GM23338 (cell line): ENCODE data around the gene SCG5.

Experiments
- CREB1 ChIP-seq: fragments of 250-450 bp; sonication (Bioruptor Pico); IDR thresholded peaks from 2 replicates; pipeline ENCODE4 v1.5.0; 2020; ENCODE audit warnings: low read depth, mild to moderate bottlenecking, moderate library complexity
- CTCF ChIP-seq, 2 experiments: fragments of 200-600 bp in 1 of 2; sonication (generic) in 1 of 2; conservative IDR thresholded peaks; 2 replicates each; pipeline versions ENCODE4 v1.5.1 to v1.6.1; 2016 to 2017; ENCODE audit warnings: antibody characterized with exemption in 2 of 2, low read depth in 2 of 2, mild to moderate bottlenecking in 2 of 2, moderate library complexity in 1 of 2
- EZH2 ChIP-seq: fragments of 200-600 bp; sonication (generic); IDR thresholded peaks from one replicate; pipeline ENCODE4 v1.8.0; 2017; ENCODE audit warnings: antibody characterized with exemption, mild to moderate bottlenecking, low read depth; ENCODE audit not compliant: unreplicated experiment
- EZH2phosphoT487 ChIP-seq: fragments of 200-600 bp; sonication (generic); IDR thresholded peaks from one replicate; pipeline ENCODE4 v1.8.1; 2018; ENCODE audit warnings: antibody characterized with exemption; ENCODE audit not compliant: unreplicated experiment
- POLR2AphosphoS5 ChIP-seq: IDR thresholded peaks from 2 replicates; pipeline ENCODE4 v1.6.1; 2016; ENCODE audit warnings: antibody characterized with exemption, low read depth
- REST ChIP-seq: IDR thresholded peaks from one replicate; pipeline ENCODE4 v1.6.1; 2018; ENCODE audit warnings: antibody characterized with exemption; ENCODE audit not compliant: unreplicated experiment
- TF ChIP-seq, protein P1 (sequence below): fragments of 250-450 bp; sonication (Bioruptor Pico); IDR thresholded peaks from 2 replicates; pipeline ENCODE4 v1.5.0; 2020; ENCODE audit warnings: mild to moderate bottlenecking, moderate library complexity

- no peak for TF ChIP-seq CTCF (conservative IDR thresholded peaks at IDR 0.05; ENCODE audit: low read depth in 2 of 2)
- no peak for TF ChIP-seq EZH2
- TF ChIP-seq CREB1 (CRISPR knock-in tag) = no peak
- no peak for TF ChIP-seq POLR2AphosphoS5
- TF ChIP-seq EZH2phosphoT487 = no peak
- TF ChIP-seq, protein P1, sequence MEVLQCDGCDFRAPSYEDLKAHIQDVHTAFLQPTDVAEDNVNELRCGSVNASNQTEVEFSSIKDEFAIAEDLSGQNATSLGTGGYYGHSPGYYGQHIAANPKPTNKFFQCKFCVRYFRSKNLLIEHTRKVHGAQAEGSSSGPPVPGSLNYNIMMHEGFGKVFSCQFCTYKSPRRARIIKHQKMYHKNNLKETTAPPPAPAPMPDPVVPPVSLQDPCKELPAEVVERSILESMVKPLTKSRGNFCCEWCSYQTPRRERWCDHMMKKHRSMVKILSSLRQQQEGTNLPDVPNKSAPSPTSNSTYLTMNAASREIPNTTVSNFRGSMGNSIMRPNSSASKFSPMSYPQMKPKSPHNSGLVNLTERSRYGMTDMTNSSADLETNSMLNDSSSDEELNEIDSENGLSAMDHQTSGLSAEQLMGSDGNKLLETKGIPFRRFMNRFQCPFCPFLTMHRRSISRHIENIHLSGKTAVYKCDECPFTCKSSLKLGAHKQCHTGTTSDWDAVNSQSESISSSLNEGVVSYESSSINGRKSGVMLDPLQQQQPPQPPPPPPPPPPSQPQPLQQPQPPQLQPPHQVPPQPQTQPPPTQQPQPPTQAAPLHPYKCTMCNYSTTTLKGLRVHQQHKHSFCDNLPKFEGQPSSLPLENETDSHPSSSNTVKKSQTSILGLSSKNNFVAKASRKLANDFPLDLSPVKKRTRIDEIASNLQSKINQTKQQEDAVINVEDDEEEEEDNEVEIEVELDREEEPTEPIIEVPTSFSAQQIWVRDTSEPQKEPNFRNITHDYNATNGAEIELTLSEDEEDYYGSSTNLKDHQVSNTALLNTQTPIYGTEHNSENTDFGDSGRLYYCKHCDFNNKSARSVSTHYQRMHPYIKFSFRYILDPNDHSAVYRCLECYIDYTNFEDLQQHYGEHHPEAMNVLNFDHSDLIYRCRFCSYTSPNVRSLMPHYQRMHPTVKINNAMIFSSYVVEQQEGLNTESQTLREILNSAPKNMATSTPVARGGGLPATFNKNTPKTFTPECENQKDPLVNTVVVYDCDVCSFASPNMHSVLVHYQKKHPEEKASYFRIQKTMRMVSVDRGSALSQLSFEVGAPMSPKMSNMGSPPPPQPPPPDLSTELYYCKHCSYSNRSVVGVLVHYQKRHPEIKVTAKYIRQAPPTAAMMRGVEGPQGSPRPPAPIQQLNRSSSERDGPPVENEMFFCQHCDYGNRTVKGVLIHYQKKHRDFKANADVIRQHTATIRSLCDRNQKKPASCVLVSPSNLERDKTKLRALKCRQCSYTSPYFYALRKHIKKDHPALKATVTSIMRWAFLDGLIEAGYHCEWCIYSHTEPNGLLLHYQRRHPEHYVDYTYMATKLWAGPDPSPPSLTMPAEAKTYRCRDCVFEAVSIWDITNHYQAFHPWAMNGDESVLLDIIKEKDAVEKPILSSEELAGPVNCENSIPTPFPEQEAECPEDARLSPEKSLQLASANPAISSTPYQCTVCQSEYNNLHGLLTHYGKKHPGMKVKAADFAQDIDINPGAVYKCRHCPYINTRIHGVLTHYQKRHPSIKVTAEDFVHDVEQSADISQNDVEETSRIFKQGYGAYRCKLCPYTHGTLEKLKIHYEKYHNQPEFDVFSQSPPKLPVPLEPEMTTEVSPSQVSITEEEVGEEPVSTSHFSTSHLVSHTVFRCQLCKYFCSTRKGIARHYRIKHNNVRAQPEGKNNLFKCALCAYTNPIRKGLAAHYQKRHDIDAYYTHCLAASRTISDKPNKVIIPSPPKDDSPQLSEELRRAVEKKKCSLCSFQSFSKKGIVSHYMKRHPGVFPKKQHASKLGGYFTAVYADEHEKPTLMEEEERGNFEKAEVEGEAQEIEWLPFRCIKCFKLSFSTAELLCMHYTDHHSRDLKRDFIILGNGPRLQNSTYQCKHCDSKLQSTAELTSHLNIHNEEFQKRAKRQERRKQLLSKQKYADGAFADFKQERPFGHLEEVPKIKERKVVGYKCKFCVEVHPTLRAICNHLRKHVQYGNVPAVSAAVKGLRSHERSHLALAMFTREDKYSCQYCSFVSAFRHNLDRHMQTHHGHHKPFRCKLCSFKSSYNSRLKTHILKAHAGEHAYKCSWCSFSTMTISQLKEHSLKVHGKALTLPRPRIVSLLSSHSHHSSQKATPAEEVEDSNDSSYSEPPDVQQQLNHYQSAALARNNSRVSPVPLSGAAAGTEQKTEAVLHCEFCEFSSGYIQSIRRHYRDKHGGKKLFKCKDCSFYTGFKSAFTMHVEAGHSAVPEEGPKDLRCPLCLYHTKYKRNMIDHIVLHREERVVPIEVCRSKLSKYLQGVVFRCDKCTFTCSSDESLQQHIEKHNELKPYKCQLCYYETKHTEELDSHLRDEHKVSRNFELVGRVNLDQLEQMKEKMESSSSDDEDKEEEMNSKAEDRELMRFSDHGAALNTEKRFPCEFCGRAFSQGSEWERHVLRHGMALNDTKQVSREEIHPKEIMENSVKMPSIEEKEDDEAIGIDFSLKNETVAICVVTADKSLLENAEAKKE (CRISPR knock-in tag) = no peak
- no peak for TF ChIP-seq REST
These were observed 97.2 kb downstream of the SCG5 start for GRCh38 chr15:32738666-32739065.
